NCI-H748 (cell line): ENCODE results near the gene DPH7.
"Not testable (repeated sequence)": the region's sequence is repeated elsewhere in the genome, so short reads cannot be mapped to it uniquely, and the experiment has no call there.

ENCODE experiments used
- DNase-seq: peaks from one replicate; lab custom pipeline; 2025; ENCODE audit not compliant: unreplicated experiment; lab: John Stamatoyannopoulos, UW

DPH7 gene

DNA sequence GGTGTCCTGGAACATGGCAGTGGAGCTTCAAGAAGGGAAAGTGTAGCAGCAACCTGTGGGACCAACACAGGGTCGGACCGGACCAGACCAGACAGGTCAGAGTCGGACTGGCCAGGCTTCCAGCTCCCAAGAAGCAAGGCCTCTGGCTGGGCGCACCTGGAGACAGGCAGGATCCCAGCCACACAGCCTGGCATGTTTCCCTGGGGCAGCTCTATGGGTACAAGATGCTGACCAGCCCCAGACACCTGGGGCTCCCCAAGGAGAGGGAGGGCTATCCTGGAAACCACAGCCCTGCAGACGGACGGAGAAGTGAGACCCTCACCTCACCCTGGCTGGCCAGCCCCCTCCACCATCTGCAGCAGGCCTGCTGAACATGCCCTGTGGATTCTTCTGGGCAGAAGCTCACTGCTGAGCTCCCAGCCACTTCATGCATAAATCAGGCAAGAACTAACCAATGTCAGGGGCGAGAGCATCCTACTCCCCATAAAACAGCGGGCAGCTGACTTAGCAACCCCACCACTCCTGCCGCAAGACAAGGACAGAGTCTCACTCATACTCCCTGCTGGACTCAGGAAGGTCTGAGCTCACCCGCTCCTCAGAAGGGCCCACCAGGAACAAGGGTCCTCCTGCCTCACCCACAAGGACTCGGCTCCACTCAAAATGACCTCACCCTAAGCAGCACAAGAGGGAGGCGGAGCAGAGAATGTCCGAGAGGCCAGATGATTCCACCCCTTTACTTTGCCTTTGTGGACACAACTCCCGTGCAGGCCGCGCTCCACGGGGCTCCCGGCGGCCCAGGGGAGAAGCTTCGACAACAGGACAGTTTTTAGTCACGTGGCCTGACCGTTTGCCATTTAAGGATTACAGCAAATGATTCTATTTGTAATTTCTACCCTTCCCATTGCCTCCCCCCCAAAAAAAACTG lies 2.9 kb upstream of the DPH7 start:
- DNase-seq, result no peak

DNA sequence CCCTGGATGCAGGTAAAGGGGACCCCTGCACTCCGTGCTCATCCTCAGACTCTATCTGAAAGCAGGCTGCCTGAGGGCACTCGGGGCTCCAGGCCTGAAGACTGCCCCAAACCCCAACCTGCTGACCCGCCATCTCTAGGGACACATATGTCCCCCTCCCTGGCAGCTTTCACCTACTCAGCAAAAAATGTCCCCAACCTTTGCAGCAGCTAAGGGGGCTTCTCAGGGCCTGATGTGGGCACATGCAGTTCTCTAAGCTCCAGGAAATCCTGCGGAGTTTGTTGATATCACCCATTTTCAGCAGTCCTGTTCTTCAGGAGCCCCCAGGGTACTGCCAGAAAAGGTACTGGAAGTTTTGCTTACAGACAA lies 2.2 kb upstream of the DPH7 start:
- no peak for DNase-seq

DNA sequence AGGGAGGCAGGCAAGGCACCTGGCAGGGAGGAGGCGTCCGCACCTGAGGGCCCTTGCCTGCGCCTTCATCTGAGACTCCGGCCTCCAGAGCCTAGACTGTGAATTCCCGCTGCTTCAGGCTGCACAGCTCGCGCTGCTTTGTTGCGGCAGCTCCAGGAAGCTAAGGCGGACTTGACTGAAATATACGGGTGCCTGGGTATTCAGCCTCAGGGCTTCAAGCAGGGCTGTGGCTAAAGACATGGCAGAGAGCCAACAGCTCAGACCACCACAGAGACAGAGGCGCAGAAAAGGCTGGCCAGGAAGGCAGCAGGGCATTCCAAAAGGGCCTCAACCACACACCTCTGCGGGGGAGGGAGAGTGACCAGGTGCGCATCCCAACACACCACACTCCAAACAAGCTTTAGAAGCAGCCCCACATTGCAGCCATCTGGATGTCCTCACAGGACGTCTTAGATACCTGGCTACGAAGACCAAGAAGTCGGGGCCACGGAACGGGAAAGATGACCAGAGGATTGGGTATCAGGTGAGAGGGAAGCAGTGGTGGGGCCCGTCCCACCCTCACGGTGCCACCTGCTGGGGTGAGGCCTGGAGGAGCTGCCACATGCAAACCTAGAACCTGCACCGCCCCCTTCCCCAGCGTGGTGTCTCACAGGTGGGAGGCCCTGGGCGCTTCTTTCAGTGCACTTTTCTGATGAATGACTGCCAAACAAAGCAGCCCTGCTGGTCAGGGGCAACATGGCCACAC lies 1.7 kb upstream of the DPH7 start:
- DNase-seq, result peak; percentile 32

DNA sequence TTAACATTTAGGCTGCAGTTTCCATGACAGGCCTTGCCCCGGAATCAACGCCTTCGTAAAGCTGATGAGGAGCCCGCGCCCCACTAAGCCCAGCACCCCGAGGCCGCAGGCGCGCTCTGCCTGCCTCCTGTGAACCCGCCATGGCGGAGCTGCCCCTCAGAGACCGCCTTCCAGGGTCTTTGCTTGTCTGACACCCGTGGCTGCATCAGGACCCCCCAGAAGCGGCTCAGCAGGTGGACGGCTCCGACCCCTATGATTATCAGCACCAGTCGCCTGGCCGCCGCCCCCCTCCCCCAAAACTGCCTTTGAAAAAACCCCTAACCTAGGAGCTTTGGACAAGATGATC lies 507 bp upstream of the DPH7 start:
- no peak for DNase-seq

DNA sequence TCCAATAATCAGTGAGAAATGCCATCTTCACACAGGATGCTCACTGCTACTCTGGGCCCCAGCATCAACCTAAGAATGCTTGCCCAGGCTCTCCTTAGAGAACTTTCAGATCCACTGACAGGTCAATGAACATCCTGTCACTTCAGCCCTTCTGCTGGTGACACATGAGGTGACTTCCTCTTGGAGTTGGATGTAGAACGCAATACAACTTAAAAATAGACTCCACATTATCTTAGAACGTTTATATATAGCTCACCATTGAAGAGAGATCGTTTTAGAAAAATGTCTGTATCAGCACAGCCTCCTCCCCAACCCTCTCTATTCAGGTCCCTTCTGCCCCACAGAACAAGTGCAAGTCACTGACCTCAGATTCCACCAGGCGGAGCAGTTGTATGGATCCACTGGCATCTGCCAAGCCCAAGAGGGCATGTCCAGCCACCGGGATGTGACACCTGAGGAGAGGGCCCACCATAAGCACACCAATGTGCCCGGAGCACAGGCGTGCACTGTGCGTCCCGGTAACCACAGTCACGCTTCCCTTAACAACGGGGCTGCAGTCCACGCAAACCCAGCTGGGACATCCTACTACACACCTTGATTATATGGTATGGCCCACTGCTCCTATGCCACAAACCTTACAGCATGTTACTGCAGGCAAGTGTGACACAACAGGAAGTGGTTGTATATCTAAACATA lies 2.9 kb downstream of the DPH7 start:
- DNase-seq, result no peak

DNA sequence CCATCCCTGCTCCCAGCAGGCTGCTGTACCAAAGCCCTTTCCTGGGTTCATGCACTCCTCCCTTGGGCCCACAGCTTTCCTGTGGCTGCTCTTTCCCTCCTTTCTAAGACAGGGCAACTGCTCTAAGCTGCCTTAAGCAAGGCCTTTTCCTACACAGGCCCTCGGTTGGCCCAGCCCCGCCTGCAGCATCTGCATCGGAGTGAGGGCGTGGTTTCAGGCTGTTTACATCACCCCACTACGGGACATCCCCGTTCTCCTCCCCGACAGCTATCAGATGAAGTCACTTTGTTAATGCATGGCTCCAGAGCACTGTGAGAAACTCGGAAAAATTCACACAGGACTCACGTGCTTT lies 3.4 kb downstream of the DPH7 start:
- DNase-seq, result no peak

DNA sequence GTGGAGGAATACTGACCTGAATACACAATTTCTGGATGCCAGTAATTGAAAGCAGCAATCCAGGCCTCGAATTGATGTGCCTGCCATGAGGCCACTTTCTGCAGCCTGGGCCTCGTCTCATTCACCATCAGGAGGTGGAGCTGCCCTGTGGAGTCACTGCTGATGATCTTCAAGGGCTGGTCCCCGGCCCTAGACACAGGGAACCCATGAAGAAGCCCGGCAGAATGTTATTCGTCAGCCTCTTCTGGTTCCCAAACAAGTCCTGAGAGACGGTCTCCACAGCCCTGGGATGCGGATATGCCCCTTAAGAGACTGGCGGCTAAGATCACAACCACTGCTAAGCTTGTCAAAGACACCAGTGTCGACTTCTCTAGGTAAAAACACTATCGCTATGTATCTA lies 4.5 kb downstream of the DPH7 start:
- DNase-seq, result no peak

DNA sequence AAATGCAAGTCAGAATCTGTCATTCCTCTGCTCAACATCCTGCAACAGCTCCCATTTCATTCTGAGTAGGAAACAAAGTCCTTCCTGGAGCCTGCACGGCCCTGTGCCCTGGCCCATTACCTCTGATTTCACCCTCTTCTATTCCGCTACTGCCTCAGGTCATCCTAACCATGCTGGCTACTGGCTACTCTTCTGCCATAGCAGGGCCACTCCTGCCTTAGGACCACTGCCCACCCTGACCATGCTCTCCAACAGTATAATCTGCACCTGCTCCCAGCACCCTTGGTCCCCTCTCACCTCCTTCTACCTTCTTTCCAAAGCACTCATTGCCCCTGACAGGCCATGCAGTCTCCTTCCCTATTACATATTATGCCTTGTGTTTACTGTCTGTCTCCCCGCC lies 8.2 kb downstream of the DPH7 start:
- no peak for DNase-seq

DNA sequence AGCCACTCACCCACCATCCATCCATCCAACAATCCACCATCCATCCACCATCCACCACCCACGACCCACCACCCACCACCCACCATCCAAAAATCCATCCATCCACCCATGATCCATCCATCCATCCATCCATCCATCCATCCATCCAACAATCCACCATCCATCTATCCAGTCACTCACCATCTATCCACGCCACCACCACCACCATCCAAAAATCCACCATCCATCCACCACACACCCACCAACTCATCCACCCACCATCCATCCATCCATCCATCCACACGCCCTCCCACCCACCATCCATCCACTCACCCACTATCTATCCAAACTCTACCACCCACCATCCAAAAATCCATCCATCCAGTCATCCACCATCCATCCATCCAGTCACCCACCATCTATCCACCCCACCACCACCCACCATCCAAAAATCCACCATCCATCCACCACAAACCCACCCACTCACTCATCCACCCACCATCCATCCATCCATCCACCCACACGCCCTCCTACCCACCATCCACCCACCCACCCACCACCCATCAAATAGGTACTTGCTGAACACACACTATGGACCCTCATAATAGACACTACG lies 9.0 kb downstream of the DPH7 start:
- DNase-seq, result no peak

DNA sequence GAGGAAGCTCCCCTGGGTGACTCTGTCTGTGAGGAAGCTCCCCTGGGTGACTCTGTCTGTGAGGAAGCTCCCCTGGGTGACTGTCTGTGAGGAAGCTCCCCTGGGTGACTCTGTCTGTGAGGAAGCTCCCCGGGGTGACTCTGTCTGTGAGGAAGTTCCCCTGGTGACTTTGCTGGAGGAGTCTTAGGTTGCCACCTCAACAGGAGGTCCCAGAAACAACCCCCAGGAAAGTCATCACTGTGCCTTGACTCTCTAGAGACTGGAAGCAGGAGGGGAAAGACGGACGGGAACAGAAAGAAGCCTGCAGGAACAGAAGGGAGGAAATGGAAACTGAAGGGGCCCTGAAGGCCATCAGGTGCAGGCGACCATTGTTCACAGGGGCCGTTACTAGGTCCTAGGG lies 10.3 kb downstream of the DPH7 start:
- not testable (repeated sequence) for DNase-seq

DNA sequence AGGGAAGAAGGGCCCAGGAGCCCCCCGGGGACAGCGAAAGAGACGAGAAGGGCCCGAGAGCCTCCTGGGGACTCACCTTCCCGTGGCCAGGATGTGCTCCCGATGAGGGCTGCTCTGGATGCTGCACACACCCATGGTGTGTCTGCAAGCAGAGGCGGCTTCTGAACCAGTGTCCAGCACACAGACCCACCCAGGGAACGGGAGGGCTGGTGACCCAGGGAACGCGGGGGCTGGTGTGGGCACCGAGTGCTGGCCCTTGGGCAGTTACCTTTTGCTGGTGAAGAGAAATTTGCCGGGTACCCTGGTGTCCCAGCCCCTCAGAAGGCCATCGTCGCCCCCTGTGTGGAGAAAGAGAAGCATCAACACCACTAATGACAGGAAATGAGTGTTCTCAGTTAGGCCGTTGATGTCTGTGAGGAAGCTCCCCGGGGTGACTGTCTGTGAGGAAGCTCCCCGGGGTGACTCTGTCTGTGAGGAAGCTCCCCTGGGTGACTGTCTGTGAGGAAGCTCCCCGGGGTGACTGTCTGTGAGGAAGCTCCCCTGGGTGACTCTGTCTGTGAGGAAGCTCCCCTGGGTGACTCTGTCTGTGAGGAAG lies 13.8 kb downstream of the DPH7 start:
- DNase-seq, result no peak

DNA sequence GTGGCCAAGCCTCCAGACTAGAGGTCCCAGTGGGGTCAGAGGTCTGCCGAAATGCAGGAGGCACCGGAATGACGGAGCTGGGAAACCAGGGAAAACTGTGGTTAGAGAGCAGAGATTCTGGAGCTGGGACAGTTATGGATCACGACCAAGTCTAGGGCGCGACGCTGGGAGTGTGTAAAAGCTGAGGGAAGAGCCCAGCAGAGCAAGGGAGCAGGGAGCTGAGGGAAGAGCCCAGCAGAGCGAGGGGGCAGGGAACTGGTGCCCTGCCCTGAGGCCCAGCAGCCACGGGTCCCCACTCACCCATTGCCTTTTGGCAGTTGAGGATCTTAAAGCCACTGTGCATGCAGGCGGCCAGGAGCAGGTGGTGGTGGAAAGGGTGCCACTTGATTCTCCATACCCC lies 14.6 kb downstream of the DPH7 start:
- DNase-seq, result no peak

DNA sequence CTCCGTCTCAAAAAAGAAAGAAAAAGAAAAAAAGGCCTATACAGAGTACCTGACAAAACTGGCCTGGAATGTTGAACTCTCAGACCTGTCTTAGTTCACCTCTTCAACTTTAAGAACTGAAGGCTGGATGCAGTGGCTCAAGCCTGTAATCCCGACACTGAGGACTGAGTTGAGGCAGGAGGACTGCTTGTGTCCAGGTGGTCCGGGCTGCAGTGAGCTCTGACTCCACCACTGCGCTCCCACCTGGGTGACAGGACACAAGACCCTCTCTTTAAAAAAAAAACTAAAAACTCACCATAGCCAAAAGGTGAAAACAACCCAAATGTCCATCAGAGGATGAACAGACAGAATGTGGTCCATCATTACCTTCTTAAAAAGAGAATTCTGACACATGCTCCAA lies 20.6 kb downstream of the DPH7 start:
- DNase-seq, result no peak

DNA sequence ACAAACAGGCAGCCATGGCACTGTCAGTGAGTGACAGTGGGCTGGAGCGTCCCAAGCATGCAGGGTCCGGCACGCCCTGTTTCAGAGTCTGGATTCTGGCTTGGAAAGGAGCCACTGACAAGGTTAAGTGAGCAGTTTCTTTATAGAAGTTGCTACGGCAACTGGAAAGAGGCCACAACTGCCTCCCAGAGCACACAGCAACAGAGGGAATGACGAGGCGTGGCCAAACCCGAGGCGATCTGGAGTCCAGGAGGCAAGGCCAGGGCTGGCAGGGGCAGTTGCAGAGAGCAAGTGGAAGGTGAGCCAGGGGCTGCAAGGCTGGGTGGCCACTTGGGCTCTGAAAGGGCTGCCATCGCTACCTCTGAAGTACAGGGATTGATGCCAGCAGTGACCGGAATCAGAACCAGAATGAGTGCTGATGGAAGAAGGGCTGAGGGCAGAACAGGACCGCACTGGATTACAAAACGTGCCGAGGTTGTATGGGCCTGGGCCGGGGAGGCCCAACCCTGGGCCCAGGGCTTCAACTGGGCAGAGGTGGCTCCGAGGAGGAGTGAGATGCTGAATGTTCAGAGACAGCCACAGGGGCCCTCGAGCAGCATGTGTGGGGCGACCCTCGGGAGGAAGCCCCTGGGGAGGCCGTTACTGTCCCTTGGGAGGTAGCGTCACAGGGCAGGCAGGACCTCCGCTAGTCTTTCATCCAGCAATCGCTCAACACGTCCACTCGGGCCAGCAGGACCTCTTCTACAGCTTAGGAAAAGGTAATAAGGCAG lies 22.5 kb downstream of the DPH7 start:
- DNase-seq, result peak; percentile 18

DNA sequence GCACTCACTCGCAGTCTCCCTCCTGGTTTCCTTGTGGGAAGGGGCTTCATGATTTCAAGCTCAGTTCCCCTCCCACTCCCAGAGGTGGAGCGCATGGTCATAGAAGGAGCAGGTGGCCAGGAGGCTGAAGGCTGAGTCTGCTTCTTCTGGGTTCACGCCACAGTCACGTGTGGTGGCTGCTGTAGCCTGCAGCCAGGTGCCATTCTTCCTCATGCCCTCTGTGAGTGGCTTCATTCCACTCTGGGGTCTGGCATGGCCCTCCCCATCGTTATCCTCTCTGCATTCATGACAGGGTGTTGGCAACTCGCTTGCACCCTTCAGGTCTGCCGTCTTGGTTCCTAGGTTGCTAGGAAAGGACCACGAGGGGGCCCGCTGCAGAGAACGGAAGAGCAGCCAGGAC lies 23.5 kb downstream of the DPH7 start:
- DNase-seq, result no peak

DNA sequence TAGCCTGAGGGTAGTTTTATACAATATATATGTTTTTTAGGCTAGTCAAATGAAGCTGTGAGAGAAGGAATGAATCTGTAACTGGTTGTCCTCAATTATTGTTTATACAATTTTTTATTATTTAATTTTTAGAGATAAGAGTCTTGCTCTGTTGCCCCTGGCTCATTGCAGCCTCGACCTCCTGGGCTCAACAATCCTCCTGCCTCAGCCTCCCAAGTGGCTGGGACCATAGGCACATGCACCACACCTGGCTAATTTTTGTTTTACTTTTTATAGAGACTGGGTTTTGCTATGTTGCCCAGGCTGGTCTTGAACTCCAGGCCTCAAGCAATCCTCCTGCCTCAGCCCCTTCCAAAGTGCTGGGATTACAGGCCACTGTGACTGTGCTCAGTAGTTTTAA lies 24.4 kb downstream of the DPH7 start:
- no peak for DNase-seq

DNA sequence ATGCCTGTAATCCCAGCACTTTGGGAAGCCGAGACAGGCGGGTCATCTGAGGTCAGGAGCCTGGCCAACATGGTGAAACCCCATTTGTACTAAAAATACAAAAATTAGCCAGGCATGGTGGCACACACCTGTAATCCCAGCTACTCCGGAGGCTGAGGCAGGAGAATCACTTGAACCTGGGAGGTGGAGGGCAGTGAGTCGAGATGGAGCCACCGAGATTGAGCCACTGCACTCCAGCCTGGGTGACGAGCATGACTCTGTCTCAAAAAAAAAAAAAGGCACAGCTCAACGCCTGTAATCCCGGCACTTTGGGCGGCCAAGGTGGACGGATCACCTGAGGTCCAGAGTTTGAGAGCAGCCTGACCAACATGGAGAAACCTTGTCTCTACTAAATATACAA lies 25.1 kb downstream of the DPH7 start:
- DNase-seq, result not testable (repeated sequence)

DNA sequence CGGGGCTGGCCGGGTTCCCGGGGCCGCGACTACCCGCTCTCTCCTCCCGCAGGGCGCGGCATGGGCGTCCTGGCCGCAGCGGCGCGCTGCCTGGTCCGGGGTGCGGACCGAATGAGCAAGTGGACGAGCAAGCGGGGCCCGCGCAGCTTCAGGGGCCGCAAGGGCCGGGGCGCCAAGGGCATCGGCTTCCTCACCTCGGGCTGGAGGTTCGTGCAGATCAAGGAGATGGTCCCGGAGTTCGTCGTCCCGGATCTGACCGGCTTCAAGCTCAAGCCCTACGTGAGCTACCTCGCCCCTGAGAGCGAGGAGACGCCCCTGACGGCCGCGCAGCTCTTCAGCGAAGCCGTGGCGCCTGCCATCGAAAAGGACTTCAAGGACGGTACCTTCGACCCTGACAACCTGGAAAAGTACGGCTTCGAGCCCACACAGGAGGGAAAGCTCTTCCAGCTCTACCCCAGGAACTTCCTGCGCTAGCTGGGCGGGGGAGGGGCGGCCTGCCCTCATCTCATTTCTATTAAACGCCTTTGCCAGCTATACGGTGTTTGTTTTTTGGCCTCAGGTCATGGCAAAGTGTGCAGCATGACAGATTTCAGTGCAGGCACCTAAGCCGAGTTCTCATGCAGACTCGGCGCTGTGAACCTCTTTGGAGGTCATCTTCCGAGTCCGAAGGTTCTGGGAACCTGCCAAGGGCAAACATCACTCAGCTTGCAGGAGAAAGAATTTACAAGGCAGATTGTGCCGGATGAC lies 26.5 kb downstream of the DPH7 start:
- peak; percentile 69 for DNase-seq

DNA sequence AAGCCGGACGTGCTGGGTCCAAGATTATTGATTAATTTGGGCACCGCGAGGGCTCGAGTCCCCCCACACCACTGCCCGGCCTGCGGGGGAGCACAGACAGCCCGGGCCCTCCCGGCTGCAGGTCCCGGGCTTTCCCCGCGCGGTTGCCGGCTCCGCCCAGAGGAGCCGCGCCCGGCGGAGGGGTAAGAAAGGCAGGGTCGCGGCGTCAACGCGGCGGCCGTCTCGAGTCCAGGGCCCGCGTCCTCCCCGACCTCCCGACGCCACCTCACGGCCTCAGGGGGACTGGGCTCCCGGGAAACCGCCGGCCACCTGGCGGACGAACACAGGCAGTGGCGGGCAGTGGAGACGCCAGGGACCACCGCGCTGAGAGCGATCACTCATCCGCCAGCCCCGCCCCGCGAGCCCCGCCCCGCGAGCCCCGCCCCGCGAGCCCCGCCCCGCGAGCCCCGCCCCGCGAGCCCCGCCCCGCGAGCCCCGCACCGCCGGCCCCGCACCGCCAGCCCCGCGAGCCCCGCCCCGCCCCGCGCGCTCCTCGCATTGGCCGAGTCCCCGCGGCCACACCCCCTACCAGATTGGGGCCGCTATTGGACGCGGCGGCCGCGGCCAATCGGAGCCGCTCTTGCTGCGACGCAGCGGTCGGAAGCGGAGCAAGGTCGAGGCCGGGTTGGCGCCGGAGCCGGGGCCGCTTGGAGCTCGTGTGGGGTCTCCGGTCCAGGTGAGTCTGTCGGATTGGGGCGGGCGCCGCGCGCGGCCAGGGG lies 27.3 kb downstream of the DPH7 start, which contains the start of gene MRPL41:
Gene MRPL41, plus strand, starts transcription at position 616 of the 758 bp plus-strand sequence. CDS start 203 bp downstream, outside the sequence.
- DNase-seq, result peak; percentile 91
